HepG2 (cell line): ENCODE measurements around the gene METRN. TPM values are rescaled to one million over a fixed set of nuclear protein-coding genes. Genes with fewer than 3 reads are reported as not detected.

Source experiments
- ARNTL ChIP-seq: sonication (generic); formaldehyde crosslinking; IDR thresholded peaks from 2 replicates; pipeline ENCODE4 v1.4.0; 2020; ENCODE audit warnings: mild to moderate bottlenecking, missing genetic modification reagents
- CHD2 ChIP-seq: IDR thresholded peaks from 2 replicates; pipeline ENCODE4 v1.6.1; 2011; ENCODE audit warnings: low read depth, low read length, improper control_type of control experiment
- CREM ChIP-seq, 2 experiments: sonication (generic) in 1 of 2; formaldehyde crosslinking in 1 of 2; IDR thresholded peaks; 2 replicates each; pipeline versions ENCODE4 v1.4.0 to v1.6.1; 2016 to 2020; ENCODE audit warnings: antibody characterized with exemption in 1 of 2, mild to moderate bottlenecking in 1 of 2, missing genetic modification reagents in 1 of 2
- ELF4 ChIP-seq: sonication (generic); formaldehyde crosslinking; IDR thresholded peaks from 2 replicates; pipeline ENCODE4 v1.5.0; 2020; ENCODE audit warnings: missing genetic modification reagents, mild to moderate bottlenecking, moderate library complexity, borderline replicate concordance
- PITX1 ChIP-seq: sonication (generic); formaldehyde crosslinking; IDR thresholded peaks from 2 replicates; pipeline ENCODE4 v1.5.1; 2020; ENCODE audit warnings: mild to moderate bottlenecking, missing genetic modification reagents
- TARDBP ChIP-seq: sonication (generic); formaldehyde crosslinking; IDR thresholded peaks from 2 replicates; pipeline ENCODE4 v1.8.0; 2022; ENCODE audit warnings: mild to moderate bottlenecking, missing genetic modification reagents
- ZNF143 ChIP-seq: sonication (generic); formaldehyde crosslinking; IDR thresholded peaks from 2 replicates; pipeline ENCODE4 v1.4.0; 2020; ENCODE audit warnings: missing genetic modification reagents
- ZNF468 ChIP-seq: sonication (generic); formaldehyde crosslinking; IDR thresholded peaks from 2 replicates; pipeline ENCODE4 v1.8.0; 2022; ENCODE audit warnings: mild to moderate bottlenecking, moderate library complexity, missing genetic modification reagents
- ZNF564 ChIP-seq: sonication (generic); formaldehyde crosslinking; IDR thresholded peaks from 2 replicates; pipeline ENCODE4 v1.8.1; 2023; ENCODE audit warnings: mild to moderate bottlenecking, missing genetic modification reagents
- ZNF737 ChIP-seq: sonication (generic); formaldehyde crosslinking; IDR thresholded peaks from 2 replicates; pipeline ENCODE4 v1.5.0; 2020; ENCODE audit warnings: missing genetic modification reagents, mild to moderate bottlenecking, borderline replicate concordance
- ZNF75D ChIP-seq: sonication (generic); formaldehyde crosslinking; IDR thresholded peaks from 2 replicates; pipeline ENCODE4 v1.8.1; 2023; ENCODE audit warnings: missing genetic modification reagents, mild to moderate bottlenecking, borderline replicate concordance
- polyA plus RNA-seq, 8 experiments: library from polyadenylated mRNA; depleted of rRNA in 3 of 8; stranded (reverse) in 7 of 8; unstranded in 1 of 8; fragments of >200 nt; fragmentation: Illumina TruSeq in 4 of 8; extraction: Trizol in 4 of 8; gene quantifications; 2 replicates each; pipeline versions ENCODE4 v1.2.1 to v1.2.3, GENCODE V29; 2011 to 2016; ENCODE audit warnings: low read depth in 4 of 8, missing spikeins in 1 of 8, mixed read lengths in 1 of 8; ENCODE audit not compliant: insufficient read depth in 1 of 8
- total RNA-seq, 5 experiments: library from RNA; depleted of rRNA; stranded (reverse); fragments of >200 nt; fragmentation: Illumina TruSeq; extraction: Trizol; gene quantifications; 2 replicates each; pipeline ENCODE4 v1.2.3, GENCODE V29; 2016; ENCODE audit warnings: low read depth in 1 of 5
- TF ChIP-seq, protein P1 (sequence below): sonication (generic); formaldehyde crosslinking; IDR thresholded peaks from 2 replicates; pipeline ENCODE4 v1.5.0; 2020; ENCODE audit warnings: missing genetic modification reagents, mild to moderate bottlenecking, borderline replicate concordance
- TF ChIP-seq, protein P2 (sequence below): IDR thresholded peaks from 2 replicates; pipeline ENCODE4 v1.6.1; 2016; ENCODE audit warnings: low read depth, missing genetic modification reagents, missing compliant biosample characterization
- TF ChIP-seq, protein P3 (sequence below): sonication (generic); formaldehyde crosslinking; conservative IDR thresholded peaks from 2 replicates; pipeline ENCODE4 v1.5.0; 2020; ENCODE audit warnings: missing genetic modification reagents
- TF ChIP-seq, protein P4 (sequence below): sonication (generic); formaldehyde crosslinking; IDR thresholded peaks from 2 replicates; pipeline ENCODE4 v1.5.1; 2020; ENCODE audit warnings: mild to moderate bottlenecking, missing genetic modification reagents, borderline replicate concordance
- TF ChIP-seq, protein P5 (sequence below): sonication (generic); formaldehyde crosslinking; IDR thresholded peaks from 2 replicates; pipeline ENCODE4 v1.4.0; 2020; ENCODE audit warnings: missing genetic modification reagents

Gene METRN
- total and polyA plus RNA-seq, 2 of the 13 experiments (the other 11 are each of a cell fraction or from before 2014, with no cell fraction given) = 25.5 to 46.1 TPM

DNA sequence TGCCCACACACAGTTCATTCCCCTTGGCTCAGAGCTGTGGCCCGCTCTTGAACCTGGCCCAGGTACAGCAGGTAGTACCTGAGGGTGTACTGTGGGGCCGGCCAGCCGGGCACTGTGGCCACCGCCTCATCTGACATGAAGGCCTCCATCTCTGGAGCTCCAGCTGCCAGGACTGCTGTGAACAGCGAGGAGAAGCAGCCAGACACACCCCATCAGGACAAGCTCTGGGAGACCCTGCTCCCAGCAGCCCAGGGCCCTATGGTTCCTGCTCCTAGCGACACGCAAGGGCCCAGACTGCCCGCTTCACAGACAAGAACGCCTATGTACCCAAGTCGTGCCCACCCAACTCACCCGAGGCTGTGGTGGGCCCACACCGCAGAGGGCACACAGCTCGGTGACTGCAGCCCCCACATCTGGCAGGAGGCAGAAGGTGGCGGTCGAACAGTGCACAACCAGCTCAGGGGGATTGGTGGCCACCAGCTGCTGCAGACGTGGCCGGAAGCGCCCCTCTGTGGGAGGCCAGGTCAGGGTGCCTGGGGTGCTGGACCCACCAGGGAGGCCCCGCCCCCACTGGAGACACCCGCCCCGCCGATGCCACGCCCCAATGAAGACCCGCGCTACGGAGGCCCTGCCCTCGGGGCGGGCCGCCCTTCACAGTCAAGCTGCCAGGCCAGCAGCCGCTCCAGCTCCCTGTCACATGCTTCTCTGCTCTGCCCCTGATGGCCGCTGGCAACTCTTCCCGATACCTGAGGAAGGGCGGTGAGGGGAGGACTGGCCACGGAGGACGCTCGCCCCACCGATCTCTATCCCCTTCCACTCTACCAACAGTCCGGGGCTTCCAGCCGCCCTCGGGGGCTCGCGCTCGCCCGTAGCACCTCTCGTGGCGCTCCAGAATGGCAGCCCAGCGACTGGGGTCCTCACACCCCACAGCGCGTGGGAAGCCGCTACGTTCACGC, 35.8 kb upstream of the METRN start (continued):
- TF ChIP-seq, protein P1, sequence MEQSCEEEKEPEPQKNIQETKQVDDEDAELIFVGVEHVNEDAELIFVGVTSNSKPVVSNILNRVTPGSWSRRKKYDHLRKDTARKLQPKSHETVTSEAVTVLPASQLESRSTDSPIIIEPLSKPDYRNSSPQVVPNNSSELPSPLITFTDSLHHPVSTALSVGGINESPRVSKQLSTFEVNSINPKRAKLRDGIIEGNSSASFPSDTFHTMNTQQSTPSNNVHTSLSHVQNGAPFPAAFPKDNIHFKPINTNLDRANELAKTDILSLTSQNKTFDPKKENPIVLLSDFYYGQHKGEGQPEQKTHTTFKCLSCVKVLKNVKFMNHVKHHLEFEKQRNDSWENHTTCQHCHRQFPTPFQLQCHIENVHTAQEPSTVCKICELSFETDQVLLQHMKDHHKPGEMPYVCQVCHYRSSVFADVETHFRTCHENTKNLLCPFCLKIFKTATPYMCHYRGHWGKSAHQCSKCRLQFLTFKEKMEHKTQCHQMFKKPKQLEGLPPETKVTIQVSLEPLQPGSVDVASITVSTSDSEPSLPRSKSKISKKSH (CRISPR knock-in tag) = peak; percentile 71
- no peak for TF ChIP-seq ZNF75D (CRISPR knock-in tag)
- TF ChIP-seq TARDBP (CRISPR knock-in tag) = peak; percentile 66; the same call in 1 of the 2 replicates
- TF ChIP-seq CREM (IDR thresholded peaks at IDR 0.05) = no peak
- TF ChIP-seq CREM (CRISPR knock-in tag; IDR thresholded peaks at IDR 0.05) = no peak
- TF ChIP-seq ARNTL = peak; percentile 68
- TF ChIP-seq, protein P2, sequence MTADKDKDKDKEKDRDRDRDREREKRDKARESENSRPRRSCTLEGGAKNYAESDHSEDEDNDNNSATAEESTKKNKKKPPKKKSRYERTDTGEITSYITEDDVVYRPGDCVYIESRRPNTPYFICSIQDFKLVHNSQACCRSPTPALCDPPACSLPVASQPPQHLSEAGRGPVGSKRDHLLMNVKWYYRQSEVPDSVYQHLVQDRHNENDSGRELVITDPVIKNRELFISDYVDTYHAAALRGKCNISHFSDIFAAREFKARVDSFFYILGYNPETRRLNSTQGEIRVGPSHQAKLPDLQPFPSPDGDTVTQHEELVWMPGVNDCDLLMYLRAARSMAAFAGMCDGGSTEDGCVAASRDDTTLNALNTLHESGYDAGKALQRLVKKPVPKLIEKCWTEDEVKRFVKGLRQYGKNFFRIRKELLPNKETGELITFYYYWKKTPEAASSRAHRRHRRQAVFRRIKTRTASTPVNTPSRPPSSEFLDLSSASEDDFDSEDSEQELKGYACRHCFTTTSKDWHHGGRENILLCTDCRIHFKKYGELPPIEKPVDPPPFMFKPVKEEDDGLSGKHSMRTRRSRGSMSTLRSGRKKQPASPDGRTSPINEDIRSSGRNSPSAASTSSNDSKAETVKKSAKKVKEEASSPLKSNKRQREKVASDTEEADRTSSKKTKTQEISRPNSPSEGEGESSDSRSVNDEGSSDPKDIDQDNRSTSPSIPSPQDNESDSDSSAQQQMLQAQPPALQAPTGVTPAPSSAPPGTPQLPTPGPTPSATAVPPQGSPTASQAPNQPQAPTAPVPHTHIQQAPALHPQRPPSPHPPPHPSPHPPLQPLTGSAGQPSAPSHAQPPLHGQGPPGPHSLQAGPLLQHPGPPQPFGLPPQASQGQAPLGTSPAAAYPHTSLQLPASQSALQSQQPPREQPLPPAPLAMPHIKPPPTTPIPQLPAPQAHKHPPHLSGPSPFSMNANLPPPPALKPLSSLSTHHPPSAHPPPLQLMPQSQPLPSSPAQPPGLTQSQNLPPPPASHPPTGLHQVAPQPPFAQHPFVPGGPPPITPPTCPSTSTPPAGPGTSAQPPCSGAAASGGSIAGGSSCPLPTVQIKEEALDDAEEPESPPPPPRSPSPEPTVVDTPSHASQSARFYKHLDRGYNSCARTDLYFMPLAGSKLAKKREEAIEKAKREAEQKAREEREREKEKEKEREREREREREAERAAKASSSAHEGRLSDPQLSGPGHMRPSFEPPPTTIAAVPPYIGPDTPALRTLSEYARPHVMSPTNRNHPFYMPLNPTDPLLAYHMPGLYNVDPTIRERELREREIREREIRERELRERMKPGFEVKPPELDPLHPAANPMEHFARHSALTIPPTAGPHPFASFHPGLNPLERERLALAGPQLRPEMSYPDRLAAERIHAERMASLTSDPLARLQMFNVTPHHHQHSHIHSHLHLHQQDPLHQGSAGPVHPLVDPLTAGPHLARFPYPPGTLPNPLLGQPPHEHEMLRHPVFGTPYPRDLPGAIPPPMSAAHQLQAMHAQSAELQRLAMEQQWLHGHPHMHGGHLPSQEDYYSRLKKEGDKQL (CRISPR knock-in tag) = no peak
- TF ChIP-seq PITX1 (CRISPR knock-in tag) = peak; percentile 54; the same call in 1 of the 2 replicates
- TF ChIP-seq CHD2 = no peak
- TF ChIP-seq, protein P3, sequence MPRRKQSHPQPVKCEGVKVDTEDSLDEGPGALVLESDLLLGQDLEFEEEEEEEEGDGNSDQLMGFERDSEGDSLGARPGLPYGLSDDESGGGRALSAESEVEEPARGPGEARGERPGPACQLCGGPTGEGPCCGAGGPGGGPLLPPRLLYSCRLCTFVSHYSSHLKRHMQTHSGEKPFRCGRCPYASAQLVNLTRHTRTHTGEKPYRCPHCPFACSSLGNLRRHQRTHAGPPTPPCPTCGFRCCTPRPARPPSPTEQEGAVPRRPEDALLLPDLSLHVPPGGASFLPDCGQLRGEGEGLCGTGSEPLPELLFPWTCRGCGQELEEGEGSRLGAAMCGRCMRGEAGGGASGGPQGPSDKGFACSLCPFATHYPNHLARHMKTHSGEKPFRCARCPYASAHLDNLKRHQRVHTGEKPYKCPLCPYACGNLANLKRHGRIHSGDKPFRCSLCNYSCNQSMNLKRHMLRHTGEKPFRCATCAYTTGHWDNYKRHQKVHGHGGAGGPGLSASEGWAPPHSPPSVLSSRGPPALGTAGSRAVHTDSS (CRISPR knock-in tag) = no peak
- TF ChIP-seq ZNF468 (CRISPR knock-in tag) = no peak
- no peak for TF ChIP-seq ZNF737 (CRISPR knock-in tag)
- TF ChIP-seq ZNF143 (CRISPR knock-in tag) = no peak
- no peak for TF ChIP-seq ELF4 (CRISPR knock-in tag)
- TF ChIP-seq, protein P4, sequence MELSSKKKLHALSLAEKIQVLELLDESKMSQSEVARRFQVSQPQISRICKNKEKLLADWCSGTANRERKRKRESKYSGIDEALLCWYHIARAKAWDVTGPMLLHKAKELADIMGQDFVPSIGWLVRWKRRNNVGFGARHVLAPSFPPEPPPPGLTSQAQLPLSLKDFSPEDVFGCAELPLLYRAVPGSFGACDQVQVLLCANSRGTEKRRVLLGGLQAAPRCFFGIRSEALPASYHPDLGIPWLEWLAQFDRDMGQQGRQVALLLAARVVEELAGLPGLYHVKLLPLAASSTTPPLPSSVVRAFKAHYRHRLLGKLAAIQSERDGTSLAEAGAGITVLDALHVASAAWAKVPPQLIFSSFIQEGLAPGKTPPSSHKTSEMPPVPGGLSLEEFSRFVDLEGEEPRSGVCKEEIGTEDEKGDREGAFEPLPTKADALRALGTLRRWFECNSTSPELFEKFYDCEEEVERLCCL (CRISPR knock-in tag) = no peak
- TF ChIP-seq, protein P5, sequence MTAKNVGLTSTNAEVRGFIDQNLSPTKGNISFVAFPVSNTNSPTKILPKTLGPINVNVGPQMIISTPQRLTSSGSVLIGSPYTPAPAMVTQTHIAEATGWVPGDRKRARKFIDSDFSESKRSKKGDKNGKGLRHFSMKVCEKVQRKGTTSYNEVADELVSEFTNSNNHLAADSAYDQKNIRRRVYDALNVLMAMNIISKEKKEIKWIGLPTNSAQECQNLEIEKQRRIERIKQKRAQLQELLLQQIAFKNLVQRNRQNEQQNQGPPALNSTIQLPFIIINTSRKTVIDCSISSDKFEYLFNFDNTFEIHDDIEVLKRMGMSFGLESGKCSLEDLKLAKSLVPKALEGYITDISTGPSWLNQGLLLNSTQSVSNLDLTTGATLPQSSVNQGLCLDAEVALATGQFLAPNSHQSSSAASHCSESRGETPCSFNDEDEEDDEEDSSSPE (CRISPR knock-in tag) = no peak; the same call in 1 of the 2 replicates
- no peak for TF ChIP-seq ZNF564 (CRISPR knock-in tag)
